Activated gamma-delta T cell (primary cell): ENCODE measurements around the gene MERTK.
"Not testable (repeated sequence)": the region's sequence is repeated elsewhere in the genome, so short reads cannot be mapped to it uniquely, and the experiment has no call there.

ENCODE experiments used
- DNase-seq: peaks from one replicate; lab custom pipeline; 2025; lab: John Stamatoyannopoulos, UW

MERTK gene

GRCh38 chr2:111945444-111946293 is 47.3 kb downstream of the MERTK start:
- no peak for DNase-seq

- no peak for DNase-seq
These were observed 48.1 kb downstream of the MERTK start for GRCh38 chr2:111946294-111947114.

- DNase-seq = no peak
These were observed 48.8 kb downstream of the MERTK start for GRCh38 chr2:111947219-111947618.

DNA sequence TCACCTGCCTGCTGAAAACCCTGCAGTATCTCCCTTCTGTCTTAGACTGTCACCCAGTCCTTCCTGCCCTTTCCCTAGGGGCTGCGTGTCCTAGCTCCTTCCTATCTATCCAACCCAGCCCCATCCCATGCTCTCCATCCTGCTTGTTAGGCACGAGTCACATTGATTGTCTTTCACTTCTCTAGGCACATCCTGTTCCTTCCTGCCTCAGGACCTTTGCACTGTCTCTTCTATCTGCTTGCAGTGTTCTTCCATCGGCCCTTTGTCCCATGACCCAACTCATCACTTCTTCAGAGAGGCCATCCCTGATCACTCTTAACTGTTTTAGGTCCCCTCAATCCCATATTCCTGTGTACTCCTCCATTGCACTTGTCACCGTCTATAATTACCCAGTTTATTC is 50.4 kb downstream of the MERTK start:
- no peak for DNase-seq

GRCh38 chr2:111950236-111950635 is 51.8 kb downstream of the MERTK start:
- DNase-seq = no peak

GRCh38 chr2:111951486-111951885 is 53.1 kb downstream of the MERTK start:
- DNase-seq = no peak

GRCh38 chr2:111952871-111953452 is 54.6 kb downstream of the MERTK start:
- DNase-seq = no peak

- no peak for DNase-seq
These were observed 56.4 kb downstream of the MERTK start for GRCh38 chr2:111954602-111955332.

DNA sequence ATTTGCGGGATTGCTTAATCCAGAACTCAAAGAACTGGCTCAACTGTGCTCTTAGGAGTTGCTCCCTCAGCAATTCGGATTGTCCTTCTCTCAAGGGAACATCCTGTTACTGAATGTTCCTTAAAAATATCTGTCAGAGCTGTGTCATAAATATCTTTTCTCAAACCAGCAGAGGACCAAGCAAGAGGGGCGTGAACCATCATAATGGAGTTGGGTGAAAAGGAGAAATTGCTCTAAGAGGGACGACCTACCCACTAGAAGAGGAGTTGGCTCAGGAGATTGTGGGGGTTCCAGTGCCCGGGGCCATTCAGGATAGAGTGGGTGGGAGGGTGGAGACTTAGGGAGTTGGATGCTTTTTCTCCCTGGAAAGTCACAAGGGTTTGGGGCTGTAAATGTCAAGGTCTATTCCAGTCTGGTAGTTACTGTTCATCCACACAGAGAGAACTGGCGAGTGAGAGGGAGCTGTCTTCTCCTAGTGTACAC is 59.5 kb downstream of the MERTK start:
- DNase-seq = no peak

- DNase-seq = no peak
These were observed 60.5 kb downstream of the MERTK start for GRCh38 chr2:111958901-111959300.

GRCh38 chr2:111961663-111962062 is 63.3 kb downstream of the MERTK start:
- no peak for DNase-seq

DNA sequence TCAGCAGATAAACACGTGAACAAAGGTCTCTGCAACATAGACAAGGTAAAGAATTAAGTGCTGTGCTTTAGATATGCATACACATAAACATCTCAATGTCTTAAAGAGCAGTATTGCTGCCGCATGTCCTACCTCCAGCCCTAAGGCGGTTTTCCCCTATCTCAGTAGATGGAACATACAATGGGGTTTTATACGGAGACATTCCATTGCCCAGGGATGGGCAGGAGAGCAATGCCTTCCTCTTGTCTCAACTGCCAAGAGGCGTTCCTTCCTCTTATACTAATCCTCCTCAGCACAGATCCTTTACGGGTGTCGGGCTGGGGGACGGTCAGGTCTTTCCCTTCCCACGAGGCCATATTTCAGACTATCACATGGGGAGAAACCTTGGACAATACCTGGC is 64.7 kb downstream of the MERTK start:
- not testable (repeated sequence) for DNase-seq

GRCh38 chr2:111963508-111963907 is 65.1 kb downstream of the MERTK start:
- DNase-seq = not testable (repeated sequence)

GRCh38 chr2:111965062-111965461 is 66.7 kb downstream of the MERTK start:
- DNase-seq = no peak

- DNase-seq = no peak
These were observed 67.8 kb downstream of the MERTK start for GRCh38 chr2:111966241-111966640.

GRCh38 chr2:111967018-111967417 is 68.6 kb downstream of the MERTK start:
- no peak for DNase-seq

GRCh38 chr2:111970453-111970852 is 72.0 kb downstream of the MERTK start:
- no peak for DNase-seq

DNA sequence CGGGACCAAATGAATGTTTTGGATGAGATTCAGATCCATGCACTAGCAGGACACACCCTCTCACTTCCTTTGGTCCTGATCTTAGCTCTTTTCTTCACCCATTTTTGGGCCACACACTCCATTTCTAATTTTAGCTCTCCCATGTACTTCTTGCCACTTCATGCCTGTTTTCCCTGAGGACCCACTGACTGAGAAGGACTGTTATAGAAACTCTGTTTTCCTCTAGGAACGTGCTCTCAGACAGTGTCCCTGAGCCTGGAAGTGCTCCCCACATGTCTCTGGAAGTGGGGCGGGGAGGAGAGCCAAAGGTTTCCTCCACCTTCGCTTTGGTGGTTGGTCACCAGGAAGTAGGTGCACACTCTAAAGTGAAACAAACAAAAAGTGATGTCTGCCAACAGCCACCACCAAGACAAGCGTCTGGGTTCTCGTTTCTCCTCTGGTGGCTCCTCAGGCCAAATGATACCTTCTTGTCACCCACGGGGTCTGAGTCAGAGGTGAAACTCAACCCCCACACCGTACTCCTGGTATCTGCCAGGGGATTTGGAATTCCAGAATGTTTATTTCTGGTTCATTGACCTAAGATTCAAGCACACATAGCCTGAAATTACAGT is 74.7 kb downstream of the MERTK start:
- no peak for DNase-seq

- no peak for DNase-seq
These were observed 75.3 kb downstream of the MERTK start for GRCh38 chr2:111973701-111974100.

GRCh38 chr2:111975053-111975552 is 76.7 kb downstream of the MERTK start:
- DNase-seq = no peak

DNA sequence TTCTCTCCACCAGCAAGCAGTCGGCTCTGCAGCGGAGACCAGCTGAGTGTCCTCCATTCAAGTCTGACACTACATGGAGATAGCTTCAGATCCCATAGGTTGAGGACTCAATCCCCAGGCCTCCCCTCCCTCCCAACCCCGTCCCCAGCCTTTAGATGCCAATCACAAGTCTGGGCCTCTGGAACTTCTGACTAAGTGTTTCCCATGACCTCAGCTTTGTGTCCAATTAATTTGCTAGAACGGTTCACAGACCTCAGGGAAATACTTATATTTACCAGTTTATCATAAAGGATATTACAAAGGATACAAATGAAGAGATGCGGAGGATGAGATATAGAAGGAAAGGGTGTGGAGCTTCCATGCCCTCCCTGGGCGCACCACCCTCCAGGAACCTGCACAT is 77.4 kb downstream of the MERTK start:
- no peak for DNase-seq
